Dermis blood vessel endothelial cell (primary cell): ENCODE measurements around the gene SETD9. TPM values are rescaled to one million over a fixed set of nuclear protein-coding genes. Genes with fewer than 3 reads are reported as not detected.

ENCODE experiments used
- DNase-seq: peaks from one replicate; pipeline ENCODE4 v3.0.0; 2010
- total RNA-seq: library from RNA; depleted of rRNA; stranded (reverse); fragments of >200 nt; gene quantifications from 2 replicates; pipeline ENCODE4 v1.2.3, GENCODE V29; 2014

Gene SETD9, protein sequence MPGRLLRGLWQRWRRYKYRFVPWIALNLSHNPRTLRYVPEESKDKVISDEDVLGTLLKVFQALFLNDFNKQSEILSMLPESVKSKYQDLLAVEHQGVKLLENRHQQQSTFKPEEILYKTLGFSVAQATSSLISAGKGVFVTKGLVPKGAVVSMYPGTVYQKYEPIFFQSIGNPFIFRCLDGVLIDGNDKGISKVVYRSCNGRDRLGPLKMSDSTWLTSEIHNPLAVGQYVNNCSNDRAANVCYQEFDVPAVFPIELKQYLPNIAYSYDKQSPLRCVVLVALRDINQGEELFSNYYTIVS
- 10.2 and 14.7 TPM in 2 replicates for total RNA-seq

DNA sequence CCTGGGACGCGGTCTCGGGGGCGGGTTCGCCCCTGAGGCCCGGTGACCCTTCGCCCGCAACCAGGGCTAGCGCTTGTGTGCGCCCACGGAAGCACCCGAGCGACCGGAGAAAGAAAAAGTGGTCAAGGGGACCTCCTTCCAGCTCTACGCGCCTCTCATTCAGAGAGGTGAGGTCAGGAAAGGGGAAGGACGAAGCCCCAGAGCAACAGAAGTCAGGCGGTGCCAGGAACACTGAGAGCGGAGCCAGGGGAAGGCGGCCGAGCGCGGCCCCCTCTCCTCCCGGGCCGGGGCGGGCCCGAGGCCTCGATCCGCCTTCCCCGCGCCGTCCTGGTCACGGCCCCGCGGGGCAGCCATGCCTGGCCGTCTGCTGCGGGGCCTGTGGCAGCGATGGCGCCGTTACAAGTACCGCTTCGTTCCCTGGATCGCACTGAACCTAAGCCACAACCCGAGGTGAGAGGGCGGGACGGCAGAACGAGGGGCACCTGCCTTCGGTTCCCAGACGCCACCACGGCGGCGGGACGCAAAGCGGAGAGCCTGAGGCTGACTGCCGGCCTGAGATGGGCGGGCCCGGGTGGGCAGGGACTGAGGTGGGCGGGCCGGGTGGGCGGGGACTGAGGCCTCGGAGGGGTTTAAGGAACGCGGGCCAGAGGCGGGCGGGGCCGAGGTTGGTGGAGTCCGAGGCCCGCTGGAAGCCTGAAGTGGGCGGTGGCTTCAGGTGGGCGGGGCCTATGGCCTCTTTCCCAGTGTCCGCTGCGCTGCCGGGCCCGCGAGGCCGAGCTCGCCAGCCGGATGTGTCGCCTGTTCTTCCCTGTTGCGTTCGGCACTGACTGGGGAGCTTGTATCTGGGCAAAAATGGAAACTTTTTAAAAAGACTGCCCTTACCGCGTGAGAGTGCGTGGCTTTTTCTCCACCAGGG is at the start of gene SETD9:
Gene SETD9, plus strand, starts transcription at position 303 of the 916 bp plus-strand sequence. Its CDS starts 50 bp downstream, at position 353.
- DNase-seq, result peak; percentile 98

DNA sequence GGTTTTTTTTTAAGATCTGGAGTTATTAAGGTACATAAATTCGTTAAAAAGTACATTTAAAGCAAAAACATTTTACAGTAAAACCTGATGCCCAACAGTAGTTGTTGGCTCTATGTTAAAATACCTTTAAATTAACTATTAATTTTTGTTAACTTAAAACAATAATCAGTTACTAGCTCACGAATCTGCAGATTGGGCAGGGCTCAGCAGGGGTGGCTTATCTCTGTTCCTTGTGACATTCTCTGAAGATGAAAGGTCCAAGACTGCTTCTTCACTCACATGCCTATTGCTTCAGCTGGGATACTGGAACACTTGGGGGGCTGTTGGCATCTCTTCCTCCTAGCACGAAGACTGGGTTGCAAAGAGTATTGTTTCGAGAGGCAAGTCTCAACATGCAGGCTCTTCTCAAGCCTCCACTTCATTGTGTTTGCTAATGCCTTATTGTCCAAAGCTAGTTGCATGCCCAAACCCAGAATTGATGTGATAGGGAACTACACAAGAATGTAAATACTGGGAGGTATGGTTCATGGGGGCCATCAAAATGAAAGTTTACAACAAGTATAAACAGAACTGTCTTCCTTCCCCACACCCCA is 47.4 kb upstream of the SETD9 start:
- no peak for DNase-seq

DNA sequence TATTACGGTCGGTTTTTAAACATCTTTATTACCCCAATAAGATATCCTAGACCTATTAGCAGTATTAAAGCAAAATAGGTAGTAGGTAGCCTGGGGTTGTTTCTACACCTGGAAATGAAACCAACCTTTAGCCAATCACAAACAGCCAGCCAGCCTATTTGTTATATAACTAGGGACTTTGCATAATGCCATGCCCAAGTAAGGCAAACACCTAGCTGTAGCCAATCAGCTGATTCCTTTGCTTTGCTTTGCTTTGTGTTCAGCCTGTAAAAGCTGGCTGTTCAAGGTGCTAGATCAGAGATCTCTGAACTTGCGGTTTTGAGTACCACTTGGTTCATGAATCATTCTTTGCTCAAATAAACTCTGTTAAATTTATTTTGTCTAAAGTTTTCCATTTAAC is 46.5 kb upstream of the SETD9 start:
- no peak for DNase-seq

DNA sequence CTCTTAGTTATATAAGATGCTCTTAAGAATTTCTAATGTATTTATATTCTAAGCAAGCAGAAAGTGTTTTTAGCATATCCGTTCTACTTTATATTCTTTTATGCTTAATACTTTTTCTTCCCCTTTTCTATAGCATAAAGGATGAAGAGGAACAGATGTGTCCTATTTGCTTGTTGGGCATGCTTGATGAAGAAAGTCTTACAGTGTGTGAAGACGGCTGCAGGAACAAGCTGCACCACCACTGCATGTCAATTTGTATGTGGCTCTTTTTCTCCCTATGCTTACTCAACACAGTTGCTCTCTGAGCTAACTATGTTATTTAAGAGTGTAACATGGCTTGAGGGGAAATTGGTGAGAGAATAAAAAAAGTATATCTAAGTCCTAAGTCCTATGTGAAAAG is 37.6 kb upstream of the SETD9 start:
- no peak for DNase-seq

DNA sequence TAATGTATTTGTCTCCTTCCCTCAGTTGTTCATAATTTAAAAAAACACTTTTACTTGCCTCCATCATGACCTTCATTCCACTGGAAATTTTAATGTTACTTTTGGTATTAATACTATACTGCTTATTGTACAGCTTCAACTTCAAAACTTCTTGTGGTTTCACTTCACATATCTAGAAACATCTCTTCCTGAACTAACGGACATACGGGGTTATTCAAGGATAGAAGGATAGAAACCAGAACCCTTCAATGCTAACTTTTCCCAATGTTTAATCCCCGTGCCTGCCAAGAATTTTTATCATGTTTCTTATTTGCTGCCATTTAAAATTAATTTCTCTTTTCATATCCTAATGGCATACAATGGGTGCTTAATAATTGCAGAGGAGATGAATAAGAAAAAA is 36.3 kb upstream of the SETD9 start:
- no peak for DNase-seq

DNA sequence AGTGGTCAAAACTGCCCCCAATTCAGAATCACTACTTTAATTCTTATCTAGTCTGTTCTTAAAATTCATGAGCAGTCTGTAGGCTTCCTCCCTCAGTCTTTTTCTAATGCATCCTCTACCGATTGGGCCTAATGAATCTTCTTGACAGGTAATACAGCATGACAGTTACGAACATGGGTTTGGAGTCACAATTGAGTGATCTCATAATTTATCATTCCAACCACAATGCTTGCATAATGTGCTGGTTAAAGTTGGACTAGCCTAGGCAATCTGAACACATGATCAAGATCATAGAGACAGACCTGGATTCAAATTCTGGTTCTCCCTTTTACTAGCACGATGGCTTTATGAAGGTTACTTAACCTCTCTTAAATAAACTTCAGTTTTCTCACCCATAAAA is 33.1 kb upstream of the SETD9 start:
- DNase-seq, result no peak

DNA sequence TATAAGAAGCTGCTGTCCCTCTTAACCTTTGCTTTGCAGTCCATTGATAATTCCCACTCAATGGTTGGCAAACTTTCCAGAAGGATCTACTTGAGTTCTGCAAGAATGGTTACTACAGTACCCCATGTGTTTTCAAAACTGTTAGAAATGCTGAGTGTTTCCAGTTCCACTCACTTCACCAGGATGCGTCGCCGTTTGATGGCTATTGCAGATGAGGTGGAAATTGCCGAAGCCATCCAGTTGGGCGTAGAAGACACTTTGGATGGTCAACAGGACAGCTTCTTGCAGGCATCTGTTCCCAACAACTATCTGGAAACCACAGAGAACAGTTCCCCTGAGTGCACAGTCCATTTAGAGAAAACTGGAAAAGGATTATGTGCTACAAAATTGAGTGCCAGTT is 27.8 kb upstream of the SETD9 start:
- no peak for DNase-seq

DNA sequence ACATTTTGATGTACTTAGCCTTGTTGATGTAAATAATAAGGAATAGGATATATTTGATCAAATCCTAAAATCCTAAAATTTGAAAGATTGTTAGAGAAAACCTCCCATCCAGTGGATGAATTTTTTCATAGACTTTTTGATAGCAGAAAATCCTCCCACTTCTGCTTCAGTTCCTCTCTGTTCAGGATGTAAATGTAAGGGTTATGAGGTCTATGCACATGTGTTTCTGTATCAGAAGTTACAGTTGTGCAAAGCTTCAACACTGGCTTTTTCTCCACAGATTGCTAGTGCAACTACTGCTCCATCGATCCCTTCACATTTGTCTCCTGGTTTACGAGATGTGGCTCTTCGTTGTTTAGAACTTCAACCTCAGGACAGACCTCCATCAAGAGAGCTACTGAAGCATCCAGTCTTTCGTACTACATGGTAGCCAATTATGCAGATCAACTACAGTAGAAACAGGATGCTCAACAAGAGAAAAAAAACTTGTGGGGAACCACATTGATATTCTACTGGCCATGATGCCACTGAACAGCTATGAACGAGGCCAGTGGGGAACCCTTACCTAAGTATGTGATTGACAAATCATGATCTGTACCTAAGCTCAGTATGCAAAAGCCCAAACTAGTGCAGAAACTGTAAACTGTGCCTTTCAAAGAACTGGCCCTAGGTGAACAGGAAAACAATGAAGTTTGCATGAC is 16.0 kb upstream of the SETD9 start:
- no peak for DNase-seq

DNA sequence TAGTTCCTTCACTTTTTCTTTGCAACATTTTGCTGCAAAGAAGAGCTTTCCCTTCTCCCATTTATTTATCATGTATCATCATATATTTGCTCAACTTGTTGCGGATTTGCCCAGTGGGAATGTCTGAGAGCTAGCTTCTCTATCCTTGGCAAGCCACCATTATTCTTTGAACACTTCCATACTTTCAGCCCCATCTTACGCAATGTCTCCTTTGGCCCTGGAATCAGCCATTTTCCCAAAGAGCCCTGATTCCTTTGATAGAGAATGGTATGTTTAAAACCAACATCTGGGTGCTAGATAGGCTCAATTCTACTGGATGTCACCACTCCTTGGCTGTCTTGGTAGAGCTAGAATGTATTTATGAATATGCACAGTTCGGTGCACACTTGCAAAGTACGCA is 12.6 kb upstream of the SETD9 start:
- DNase-seq, result no peak

DNA sequence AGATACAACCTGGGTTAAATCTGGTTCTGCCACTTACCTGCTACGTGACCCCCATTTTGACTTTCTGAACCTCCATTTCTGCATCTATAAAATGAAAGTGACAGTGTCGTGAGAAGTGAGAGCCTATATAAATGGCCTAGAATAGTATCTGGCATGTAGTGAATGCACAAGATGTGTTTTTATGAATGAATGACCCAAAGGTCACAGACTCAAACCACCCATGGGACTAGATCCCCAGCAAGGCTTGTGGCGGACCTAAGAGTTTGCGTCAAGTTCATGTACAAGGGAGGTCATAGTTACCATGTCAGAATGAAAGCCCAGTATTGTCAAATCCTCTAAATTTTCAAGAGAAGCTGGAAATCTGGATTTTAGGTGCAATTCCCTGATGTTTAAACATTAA is 11.2 kb upstream of the SETD9 start:
- no peak for DNase-seq

DNA sequence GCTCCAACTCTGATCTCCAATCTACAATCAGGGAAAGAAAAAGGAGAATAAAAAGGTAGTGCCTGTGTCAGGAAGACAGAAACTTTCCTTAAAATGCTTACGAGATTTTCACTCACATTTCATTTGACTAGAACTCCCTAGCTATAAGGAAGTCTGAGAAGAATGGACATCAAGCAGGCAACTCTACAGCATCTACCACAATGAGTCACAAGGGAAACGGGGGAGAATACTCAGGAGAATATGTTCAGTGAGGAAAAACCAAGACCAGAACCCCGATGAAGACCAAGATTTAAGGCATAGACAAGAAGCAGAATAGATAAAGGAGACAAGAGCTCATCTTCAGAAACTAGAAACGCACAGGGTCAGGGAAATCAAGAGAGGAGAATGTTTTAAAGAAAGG is 9.0 kb upstream of the SETD9 start:
- DNase-seq, result peak; percentile 60

DNA sequence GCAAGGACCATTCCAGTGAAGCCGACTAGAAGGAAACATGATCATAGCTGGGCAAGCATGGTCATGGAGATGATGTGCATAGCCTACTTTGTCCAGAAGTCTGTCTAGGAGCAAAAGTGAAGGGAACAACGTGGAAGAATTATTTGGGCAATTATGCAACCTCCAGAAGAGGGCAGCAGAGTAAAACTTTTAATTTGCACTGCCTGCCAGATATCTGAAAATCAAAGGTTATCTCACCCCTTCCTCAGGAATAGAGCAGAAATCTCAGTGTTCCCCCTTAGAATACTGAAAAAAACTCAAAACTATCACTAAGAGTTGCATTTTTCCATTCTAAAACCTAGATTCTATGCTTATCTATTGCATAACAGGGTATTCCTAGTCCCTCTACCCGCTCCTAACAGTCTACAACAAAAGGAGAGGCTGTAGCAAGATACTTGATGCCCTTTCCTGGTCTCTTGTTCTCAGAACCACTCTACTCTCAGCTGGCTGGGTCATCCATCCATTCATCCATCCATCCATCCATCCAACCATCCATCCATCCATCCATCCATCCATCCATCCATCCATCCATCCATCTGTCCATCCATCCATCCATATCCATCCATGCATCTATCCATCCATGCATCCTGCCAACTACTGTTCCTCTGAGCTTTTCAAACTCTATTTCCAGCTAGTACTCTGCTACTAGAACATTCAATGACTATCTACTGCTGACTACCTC is 8.4 kb upstream of the SETD9 start:
- peak; percentile 71 for DNase-seq

DNA sequence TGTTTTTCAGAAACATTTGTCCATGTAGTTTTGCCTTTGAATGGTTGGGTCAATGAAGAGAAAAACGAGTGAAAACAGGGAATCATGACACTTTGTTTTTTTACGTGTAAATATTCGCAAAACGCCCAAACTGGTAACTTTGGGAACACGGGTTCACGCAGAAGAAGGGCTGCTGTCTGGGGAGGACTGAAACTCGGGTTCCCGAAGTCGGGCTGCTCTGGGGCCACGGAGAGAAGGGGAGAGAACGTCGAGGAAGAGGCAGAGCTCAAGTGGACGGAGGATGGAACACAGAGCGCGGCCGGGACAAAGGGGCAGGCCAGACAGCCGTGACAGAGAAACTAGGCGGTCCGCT is 478 bp upstream of the SETD9 start:
- no peak for DNase-seq

DNA sequence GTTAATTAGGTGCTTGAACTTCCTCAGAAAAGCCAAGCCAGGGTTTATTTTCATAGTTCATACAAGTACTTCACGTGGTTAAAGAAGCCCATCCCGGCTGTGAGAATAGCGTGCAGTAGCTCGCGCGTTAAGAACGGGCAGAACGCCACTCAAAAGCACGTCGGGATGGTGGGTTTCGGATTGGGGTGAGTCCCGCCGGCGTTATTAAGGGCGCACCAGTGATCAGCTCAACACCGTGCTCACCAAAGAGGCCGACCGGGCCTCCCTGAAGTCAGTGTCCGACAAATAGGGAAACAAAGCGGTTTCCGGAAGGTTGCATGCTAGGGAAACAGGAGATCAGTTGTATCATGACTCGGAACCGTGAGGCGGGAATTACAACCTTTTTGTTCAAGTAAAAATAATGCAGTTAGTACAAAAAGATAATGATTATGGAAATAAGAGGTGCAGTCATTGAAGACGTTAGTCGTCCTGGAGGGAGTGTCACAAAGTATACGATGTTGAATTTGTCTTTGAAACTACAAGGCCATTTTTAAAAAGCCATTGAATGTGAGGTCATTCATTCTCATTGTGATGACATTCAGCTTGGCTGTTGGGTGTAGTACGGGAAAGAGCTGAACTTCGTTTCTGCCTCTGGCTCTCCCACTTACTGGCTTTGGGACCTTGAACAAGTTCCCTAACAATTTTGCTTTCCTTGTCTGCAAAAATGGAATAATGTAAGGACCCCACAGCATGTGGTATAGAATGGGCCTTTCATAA is 992 bp downstream of the SETD9 start:
- no peak for DNase-seq

DNA sequence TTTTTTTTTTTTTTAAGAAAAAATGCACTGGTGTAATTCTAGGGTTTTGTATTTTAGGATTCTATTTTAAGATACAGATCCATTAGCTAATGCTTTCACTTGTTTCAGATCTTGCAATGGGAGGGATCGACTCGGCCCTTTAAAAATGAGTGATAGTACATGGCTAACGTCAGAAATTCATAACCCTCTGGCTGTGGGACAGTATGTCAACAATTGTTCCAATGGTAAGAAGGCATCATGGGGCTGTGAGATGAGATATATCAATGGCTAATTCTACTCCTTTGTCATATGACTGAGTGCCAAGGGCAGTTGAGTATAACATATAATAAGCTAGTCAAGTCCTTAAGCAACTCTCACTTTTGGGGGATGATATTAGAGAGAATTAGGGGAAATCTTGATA is 4.4 kb downstream of the SETD9 start:
- no peak for DNase-seq

DNA sequence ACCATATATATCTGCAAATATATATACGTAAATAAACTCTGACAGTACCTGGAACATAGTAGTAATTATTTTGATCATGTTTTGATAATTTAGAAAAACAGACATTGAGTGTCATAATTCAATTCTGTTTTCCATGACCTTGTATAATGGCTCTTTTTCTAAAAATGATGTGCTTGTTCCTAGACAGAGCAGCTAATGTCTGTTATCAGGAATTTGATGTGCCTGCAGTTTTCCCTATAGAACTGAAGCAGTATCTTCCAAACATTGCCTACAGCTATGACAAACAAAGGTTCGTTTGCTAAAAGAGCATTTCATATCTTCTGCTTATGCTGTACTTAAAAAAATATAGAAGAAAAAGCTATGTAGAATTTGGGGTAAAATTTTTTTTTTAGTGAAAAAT is 5.3 kb downstream of the SETD9 start:
- no peak for DNase-seq

DNA sequence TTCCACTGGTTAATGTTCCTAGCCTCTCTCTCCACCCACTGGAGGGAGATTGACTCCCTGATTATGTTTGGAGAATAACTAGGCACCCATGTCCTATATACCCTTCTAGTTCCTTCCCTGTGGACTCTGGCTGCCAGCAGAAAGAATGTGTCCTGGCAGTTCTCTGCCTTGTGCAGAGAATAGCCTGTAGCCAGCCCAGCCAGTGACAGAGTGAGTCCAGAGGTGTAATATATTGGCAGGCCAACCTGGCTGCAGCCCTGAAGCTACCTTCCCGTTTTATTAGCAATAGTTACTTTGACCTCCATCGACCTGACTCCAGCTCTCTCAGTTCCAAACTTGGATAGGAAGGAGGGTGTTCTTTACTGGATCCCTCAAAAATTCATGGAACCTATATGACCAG is 8.1 kb downstream of the SETD9 start:
- no peak for DNase-seq

DNA sequence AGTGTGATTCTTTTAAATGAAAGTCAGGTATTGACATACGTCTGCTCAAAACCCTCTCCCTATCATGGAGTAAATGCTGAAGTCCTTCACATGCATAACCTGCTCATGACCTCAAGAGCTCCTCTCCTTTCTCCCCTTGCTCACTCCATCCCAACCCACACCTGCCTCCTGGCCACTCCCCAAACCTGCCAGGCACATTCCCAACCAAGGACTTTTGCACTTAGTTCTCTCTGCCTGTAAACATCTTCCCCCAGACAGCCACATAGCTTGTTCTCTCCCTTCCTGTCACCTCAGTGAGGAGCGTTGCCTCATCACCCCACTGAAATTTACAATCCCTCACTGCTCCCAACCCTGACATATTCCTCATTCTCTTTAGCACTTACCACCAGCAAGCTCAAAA is 8.7 kb downstream of the SETD9 start:
- no peak for DNase-seq

DNA sequence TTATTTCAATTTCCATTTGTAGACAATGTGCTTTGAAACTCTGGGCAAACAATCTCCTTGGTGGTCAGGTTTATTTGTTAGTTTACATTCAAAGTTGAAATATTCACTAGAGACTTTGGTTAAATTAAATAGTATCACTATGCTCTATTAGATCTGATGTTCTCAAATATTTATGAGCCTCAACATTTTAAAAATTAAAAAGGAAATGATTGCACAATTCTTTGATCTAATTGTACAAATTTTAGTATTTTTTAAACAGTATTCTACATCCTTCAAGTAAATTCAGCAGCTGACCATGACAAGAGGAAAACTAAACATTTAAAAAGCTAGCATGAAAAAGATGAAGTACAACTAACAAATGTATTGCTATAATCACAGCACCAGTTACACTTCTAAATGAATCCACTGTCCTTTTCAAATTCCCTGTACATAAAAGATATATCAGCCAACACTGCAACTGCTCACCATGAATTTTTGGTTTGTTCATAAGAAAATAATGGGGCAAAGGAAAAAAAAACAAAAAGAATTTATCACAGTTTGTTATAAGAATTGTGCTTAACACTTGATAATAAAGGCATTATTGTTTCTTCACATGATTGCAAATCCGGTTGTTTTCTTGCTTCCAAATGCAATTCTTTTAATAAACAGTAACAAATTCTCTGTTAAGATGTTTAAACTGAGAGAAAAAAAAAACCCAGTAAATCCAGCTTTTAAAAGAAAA is 10.7 kb downstream of the SETD9 start:
- DNase-seq, result no peak

DNA sequence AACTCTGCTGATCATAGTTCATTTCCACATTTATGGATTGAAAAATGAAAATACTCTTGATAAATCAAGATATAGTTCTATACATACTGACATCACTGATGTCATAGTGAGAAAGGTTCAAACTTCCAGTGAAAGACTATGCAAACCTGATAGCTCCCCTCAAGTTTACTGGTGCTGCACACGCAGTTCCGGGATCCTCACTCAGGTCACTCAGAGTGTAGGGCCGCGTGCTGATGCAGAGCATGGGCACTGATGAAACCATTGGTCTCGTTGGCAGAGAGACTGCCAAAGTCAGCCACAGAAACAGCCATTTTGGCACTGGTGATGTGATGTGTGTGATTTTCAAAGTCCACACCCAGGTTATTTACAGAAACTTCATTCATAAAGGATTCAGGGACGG is 13.5 kb downstream of the SETD9 start:
- DNase-seq, result no peak

DNA sequence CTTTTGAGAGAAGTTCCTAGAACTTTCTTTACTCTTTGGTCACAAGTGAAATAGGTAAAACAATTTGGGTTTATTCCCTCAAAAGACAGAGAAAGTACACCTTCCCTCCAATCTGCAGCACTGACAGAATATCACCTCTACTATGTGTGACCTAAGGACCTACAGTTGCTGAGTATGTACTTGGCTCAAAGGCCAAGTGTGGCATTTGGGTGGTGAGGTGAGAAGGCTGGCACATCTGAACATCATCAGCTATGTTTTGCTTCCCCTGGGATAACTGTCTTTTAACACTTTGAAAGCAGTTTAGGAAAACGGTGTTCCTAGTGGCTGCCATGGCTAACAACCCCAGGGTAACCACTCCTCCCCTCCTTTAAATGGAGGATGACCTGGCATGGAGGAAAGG is 24.9 kb downstream of the SETD9 start:
- no peak for DNase-seq
